ENCODE results near the gene AGER. TPM values are rescaled to one million over a fixed set of nuclear protein-coding genes. Genes with fewer than 3 reads are reported as not detected.

AGER gene
- total and polyA plus RNA-seq, 9 of the 15 experiments (the other 6 are each of a cell fraction or from before 2014, with no cell fraction given): 1.2 to 11.5 (median 4.1) TPM

- TF ChIP-seq ZNF395 (CRISPR knock-in tag; IDR thresholded peaks at IDR 0.05): peak; percentile 96
- TF ChIP-seq ZNF589 (CRISPR knock-in tag; IDR thresholded peaks at IDR 0.05; ENCODE audit: low read depth): peak; percentile 90
- TF ChIP-seq SIRT6 (IDR thresholded peaks at IDR 0.05; ENCODE audit: low read depth, low read length): no peak
- no peak for TF ChIP-seq TGIF2 (CRISPR knock-in tag; IDR thresholded peaks at IDR 0.05)
- TF ChIP-seq RCOR1 (IDR thresholded peaks at IDR 0.05; ENCODE audit: borderline replicate concordance in 1 of 2, low read depth in 2 of 2, low read length in 2 of 2): peak; percentile 66 to 96; a peak in 3 of 4 replicates
- TF ChIP-seq PKNOX1 (IDR thresholded peaks at IDR 0.05): peak; percentile 66; the same call in 1 of the 2 replicates
- peak; percentile 94 for TF ChIP-seq ZBTB17 (CRISPR knock-in tag; IDR thresholded peaks at IDR 0.05)
- no peak for TF ChIP-seq RBM39 (optimal IDR thresholded peaks at IDR 0.05; ENCODE audit: low read depth, low read length)
- no peak for TF ChIP-seq RBM34 (IDR thresholded peaks at IDR 0.05; ENCODE audit: borderline replicate concordance, insufficient read depth, low read length)
- TF ChIP-seq NFE2 (IDR thresholded peaks at IDR 0.05; ENCODE audit: low read depth): 0 out of 2 replicates have a peak, but pooled peaks have one; percentile 36
- no peak for TF ChIP-seq HOMEZ (CRISPR knock-in tag; IDR thresholded peaks at IDR 0.05)
- TF ChIP-seq ZNF277 (CRISPR knock-in tag; IDR thresholded peaks at IDR 0.05; ENCODE audit: borderline replicate concordance): no peak
- TF ChIP-seq SIN3B (IDR thresholded peaks at IDR 0.05; ENCODE audit: low read depth): no peak
- peak; percentile 96 for TF ChIP-seq EGR1 (conservative IDR thresholded peaks at IDR 0.05)
- 0 out of 2 replicates have a peak, but pooled peaks have one; percentile 62 for TF ChIP-seq ZNF707 (CRISPR knock-in tag; conservative IDR thresholded peaks at IDR 0.05)
- no peak for TF ChIP-seq CTCFL (IDR thresholded peaks at IDR 0.05; ENCODE audit: borderline replicate concordance, insufficient read depth, low read depth, low read length, poor library complexity, severe bottlenecking)
- TF ChIP-seq TAF7 (tag; IDR thresholded peaks at IDR 0.05): no peak
- TF ChIP-seq ZNF655 (CRISPR knock-in tag; IDR thresholded peaks at IDR 0.05): no peak
- TF ChIP-seq NFYB (IDR thresholded peaks at IDR 0.05; ENCODE audit: extremely low read depth, insufficient read length): no peak
- peak; percentile 97 for TF ChIP-seq HLTF (IDR thresholded peaks at IDR 0.05)
Observed at GRCh38 chr6:32131439-32131948, 52.6 kb downstream of the AGER start (continued).
